Kidney (tissue), 14 donors: ENCODE results near the gene LMNA. TPM values are rescaled to one million over a fixed set of nuclear protein-coding genes. Genes with fewer than 3 reads are reported as not detected.
A peak's percentile ranks its signal among the peaks of the same experiment; 100 is the strongest.

Experiments used
- DNase-seq, 5 donors: peaks; one replicate each; pipeline ENCODE4 v3.0.0-alpha.2; 2013 to 2020
- FAIRE-seq: peaks from 2 replicates; lab custom pipeline; 2012; peaks lifted over from hg19 to GRCh38; lab: Jason Lieb, UNC
- H3K27ac ChIP-seq, 2 donors: one replicate each; pipeline ENCODE4 v1.7.0; 2013; ENCODE audit warnings: low read depth in 2 of 2, low read length in 2 of 2, inconsistent platforms in 1 of 2
- H3K27me3 ChIP-seq: one replicate; pipeline ENCODE4 v1.7.1; 2013; ENCODE audit warnings: low read length, inconsistent platforms; ENCODE audit not compliant: control insufficient read depth, insufficient read depth
- H3K36me3 ChIP-seq, 3 donors: one replicate each; pipeline versions ENCODE4 v1.7.0 to v1.7.1; 2013; ENCODE audit warnings: low read length in 3 of 3, control low read depth in 1 of 3, inconsistent platforms in 1 of 3; ENCODE audit not compliant: insufficient read depth in 3 of 3, control insufficient read depth in 2 of 3
- H3K4me1 ChIP-seq, 3 donors: one replicate each; pipeline versions ENCODE4 v1.7.0 to v1.7.1; 2013; ENCODE audit warnings: low read length in 3 of 3, inconsistent platforms in 1 of 3, low read depth in 1 of 3; ENCODE audit not compliant: control insufficient read depth in 2 of 3, insufficient read depth in 2 of 3
- H3K4me3 ChIP-seq, 3 donors: one replicate each; pipeline versions ENCODE4 v1.7.0 to v1.8.1; 2013; ENCODE audit warnings: low read length in 3 of 3, control low read depth in 1 of 3, inconsistent platforms in 1 of 3
- H3K9ac ChIP-seq, 3 donors: one replicate each; pipeline versions ENCODE4 v1.7.0 to v1.7.1; 2013; ENCODE audit warnings: low read length in 3 of 3, control low read depth in 1 of 3, inconsistent platforms in 1 of 3
- H3K9me3 ChIP-seq, 3 donors: one replicate each; pipeline versions ENCODE4 v1.7.0 to v1.7.1; 2013; ENCODE audit warnings: low read length in 3 of 3, control low read depth in 1 of 3, inconsistent platforms in 1 of 3; ENCODE audit not compliant: control insufficient read depth in 2 of 3, insufficient read depth in 1 of 3
- intact Hi-C: fragments of 100-400 bp; cut with DNase I; formaldehyde crosslinking; loops from one replicate; pipeline ENCODE4 v1.11.1; 2022
- polyA plus RNA-seq: library from polyadenylated mRNA; stranded (reverse); fragments of 350-450 nt; fragmentation: Illumina TruSeq; extraction: RNeasy Lipid Tissue Mini Kit (QIAGEN cat#74804); gene quantifications from one replicate; pipeline ENCODE4 v1.2.3, GENCODE V29; 2014; ENCODE audit warnings: low read depth, low replicate concordance; ENCODE audit not compliant: insufficient read depth
- total RNA-seq: library from RNA; stranded (reverse); fragmentation: NEBNext Ultra II Directional; extraction: Animal tissue kit (Norgen Biotek cat#: 25700); gene quantifications from one replicate; pipeline ENCODE4 v1.2.1, GENCODE V29; 2021
- TF ChIP-seq, protein P1 (sequence below): IDR thresholded peaks from 3 replicates; pipeline ENCODE4 v1.5.1; 2012; ENCODE audit warnings: mild to moderate bottlenecking, moderate library complexity, borderline replicate concordance; ENCODE audit not compliant: insufficient read depth; ENCODE audit errors: extremely low read depth
- donor health status: control.
- donor health status: control.
- donor health status: control.
- donor health status: control.
- donor health status: control.
- donor health status: DM: yes; HTN: yes; CAD: no.
- donor health status: Normal renal cell carcinoma (clear cell type).

LMNA gene
- total and polyA plus RNA-seq, 2 donors from 2014 or later = 145 to 384 TPM

DNA sequence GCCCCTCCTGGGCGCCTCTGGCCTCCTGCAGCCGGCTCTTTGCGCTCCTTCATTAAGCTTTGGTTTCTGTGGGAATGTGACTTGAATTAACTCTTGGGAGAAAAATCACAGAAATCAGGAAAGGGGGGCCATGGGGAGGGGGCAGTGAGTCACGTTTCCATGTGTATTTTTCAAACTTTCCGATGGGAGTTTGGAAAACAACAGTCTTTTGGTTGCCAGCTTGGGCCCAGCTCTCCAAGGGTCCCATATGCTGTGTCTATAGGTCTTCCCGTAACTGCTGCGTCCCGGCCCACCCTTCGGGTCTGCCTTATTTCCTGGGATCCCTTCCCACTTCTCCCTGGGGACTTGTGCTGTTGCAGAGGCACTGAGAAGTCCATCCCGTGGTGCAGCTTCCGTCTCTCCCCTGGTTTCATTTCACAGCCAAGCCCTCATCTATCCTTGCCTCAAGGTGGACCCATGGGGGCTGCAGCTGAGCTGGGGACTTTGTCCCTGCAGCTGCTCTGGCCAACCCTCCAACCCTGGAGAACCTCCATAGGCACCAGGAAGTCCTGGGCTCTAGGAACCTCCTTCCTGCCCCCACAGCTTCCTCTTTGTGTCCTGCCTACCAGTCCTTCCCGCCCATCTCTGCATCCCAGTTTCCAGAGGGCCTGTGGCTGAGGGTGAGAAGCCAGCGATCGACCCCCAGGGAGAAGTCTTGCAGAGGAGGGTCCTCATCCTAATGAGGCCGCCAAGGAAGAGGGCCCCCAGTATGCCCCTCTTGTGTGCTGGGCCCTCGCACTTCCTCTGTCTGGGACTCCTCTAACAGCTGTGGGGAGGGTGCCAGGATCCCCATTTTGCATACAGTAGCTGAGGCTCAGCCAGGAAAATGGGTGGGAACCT is 11.6 kb upstream of the LMNA start:
- intact Hi-C loops = no loop called here
- FAIRE-seq (no peak), DNase-seq (peak in 1 of 5 donors; percentile 57)
- Histone ChIP-seq H3K4me1 (peaks cover 4 to 40% (median 35%) of the 10 kb centered on the region in 3 donors), H3K36me3 (no peaks in the 10 kb centered on the region), H3K9ac (peak overlapping the region in 1 of 3 donors; percentile 46), H3K4me3 (no peak overlapping the region), H3K9me3 (no peaks in the 10 kb centered on the region), H3K27ac (peak overlapping the region in 1 of 2 donors; percentile 33), H3K27me3 (no peaks in the 10 kb centered on the region)
- TF ChIP-seq, protein P1, sequence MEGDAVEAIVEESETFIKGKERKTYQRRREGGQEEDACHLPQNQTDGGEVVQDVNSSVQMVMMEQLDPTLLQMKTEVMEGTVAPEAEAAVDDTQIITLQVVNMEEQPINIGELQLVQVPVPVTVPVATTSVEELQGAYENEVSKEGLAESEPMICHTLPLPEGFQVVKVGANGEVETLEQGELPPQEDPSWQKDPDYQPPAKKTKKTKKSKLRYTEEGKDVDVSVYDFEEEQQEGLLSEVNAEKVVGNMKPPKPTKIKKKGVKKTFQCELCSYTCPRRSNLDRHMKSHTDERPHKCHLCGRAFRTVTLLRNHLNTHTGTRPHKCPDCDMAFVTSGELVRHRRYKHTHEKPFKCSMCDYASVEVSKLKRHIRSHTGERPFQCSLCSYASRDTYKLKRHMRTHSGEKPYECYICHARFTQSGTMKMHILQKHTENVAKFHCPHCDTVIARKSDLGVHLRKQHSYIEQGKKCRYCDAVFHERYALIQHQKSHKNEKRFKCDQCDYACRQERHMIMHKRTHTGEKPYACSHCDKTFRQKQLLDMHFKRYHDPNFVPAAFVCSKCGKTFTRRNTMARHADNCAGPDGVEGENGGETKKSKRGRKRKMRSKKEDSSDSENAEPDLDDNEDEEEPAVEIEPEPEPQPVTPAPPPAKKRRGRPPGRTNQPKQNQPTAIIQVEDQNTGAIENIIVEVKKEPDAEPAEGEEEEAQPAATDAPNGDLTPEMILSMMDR = no peak

DNA sequence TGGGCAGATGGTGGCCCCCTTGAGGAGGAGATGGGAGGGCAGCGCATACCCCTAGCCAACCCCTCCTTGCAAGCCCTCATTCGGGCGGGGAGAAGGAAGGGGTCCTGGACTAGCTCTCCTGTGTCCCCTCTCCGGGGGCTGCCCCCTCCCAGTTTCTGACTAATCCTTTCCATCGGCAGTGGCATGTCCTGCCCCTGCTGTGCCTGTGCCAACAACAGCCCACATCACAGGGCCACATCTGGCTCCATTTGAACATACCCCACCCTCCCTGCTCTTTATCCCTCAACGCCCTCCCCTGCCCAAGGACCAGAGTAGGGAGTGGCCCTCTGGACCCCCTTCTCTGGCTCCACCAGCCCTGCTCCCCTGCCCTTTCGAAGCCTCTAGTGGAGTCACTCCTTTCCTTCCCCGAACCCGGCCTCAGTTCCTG is 11.0 kb upstream of the LMNA start:
- TF ChIP-seq, protein P1 = no peak
- no peaks in the 10 kb centered on the region for H3K27me3 ChIP-seq
- no peaks in the 10 kb centered on the region for H3K36me3 ChIP-seq
- peak overlapping the region; percentile 63 to 96 for H3K27ac ChIP-seq
- peak overlapping the region in 2 of 3 donors; percentile 45 to 59 for H3K9ac ChIP-seq
- peaks cover 4 to 40% (median 35%) of the 10 kb centered on the region in 3 donors for H3K4me1 ChIP-seq
- DNase-seq = peak in 2 of 5 donors; percentile 20 to 85
- intact Hi-C loops = no loop called here
- H3K9me3 ChIP-seq = no peaks in the 10 kb centered on the region
- FAIRE-seq = no peak
- no peak overlapping the region for H3K4me3 ChIP-seq

DNA sequence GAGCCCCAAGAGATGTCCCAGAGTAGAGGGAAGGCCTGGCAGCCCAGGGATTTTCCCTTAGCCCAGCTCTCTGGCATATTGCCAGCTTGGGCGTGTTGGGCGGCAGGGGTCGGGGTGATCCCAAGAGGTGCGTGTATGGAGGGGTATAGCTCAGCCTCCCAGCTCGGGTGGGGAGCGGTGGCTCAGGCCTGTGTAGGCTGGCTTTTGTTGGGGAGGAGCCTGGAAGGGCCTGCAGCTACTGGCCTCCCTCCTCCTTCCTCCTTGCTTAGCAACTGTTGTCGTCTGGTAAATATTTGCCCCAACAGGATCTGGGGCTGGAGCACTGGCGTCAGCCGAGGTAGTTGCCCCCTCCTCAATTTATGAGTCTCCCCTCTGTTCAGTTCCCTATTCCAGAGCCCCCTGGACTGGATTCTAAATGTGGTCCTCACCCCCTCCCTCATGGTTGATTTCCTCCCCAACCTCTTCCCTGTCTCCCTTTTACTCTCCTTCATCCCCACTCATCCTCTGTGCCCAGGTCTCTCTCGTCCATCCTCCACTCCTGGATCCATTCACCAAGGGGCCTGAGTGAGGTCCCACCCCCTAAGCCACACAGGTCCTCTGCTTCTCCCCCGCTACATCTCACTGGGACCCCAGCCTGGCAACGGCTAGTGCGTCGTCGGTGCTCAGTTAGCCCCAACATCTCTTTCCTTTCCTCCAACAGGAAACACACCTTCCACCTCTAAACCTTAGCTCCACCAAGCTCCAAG is 10.3 kb upstream of the LMNA start:
- Histone ChIP-seq H3K9ac (peak overlapping the region in 2 of 3 donors; percentile 45 to 79), H3K36me3 (no peaks in the 10 kb centered on the region), H3K4me1 (peaks cover 4 to 40% (median 35%) of the 10 kb centered on the region in 3 donors), H3K4me3 (no peak overlapping the region), H3K27me3 (no peaks in the 10 kb centered on the region), H3K9me3 (no peaks in the 10 kb centered on the region), H3K27ac (peak overlapping the region; percentile 95 to 96)
- FAIRE-seq (no peak), DNase-seq (peak; percentile 86 to 96 (median 90))
- TF ChIP-seq, protein P1 = no peak
- intact Hi-C loops = no loop called here
